ENCODE data around the gene HELZ2. TPM values are rescaled to one million over a fixed set of nuclear protein-coding genes. Genes with fewer than 3 reads are reported as not detected.

Gene HELZ2
- total RNA-seq, 1 donor from 2014 or later = 188 TPM

- TF ChIP-seq EZH2 (IDR thresholded peaks at IDR 0.05; ENCODE audit: insufficient read depth, low read length) (no peak), CTCF (IDR thresholded peaks at IDR 0.05; ENCODE audit: insufficient read depth, low read depth, low read length) (no peak)
- Histone ChIP-seq H3K27ac (ENCODE audit: low read depth, low read length) (no peak overlapping the region), H3K9ac (ENCODE audit: low read length) (no peak overlapping the region), H2AFZ (ENCODE audit: low read depth, low read length) (no peak overlapping the region), H3K9me3 (ENCODE audit: insufficient read depth, low read depth, low read length) (no peaks in the 10 kb centered on the region), H3K36me3 (ENCODE audit: insufficient read depth, low read length) (no peaks in the 10 kb centered on the region), H3K79me2 (ENCODE audit: insufficient read depth, low read length) (peaks cover 2% of the 10 kb centered on the region), H3K4me3 (ENCODE audit: insufficient read depth, low read depth, low read length) (no peak overlapping the region), H4K20me1 (ENCODE audit: insufficient read depth, low read length) (peaks cover 2% of the 10 kb centered on the region), H3K4me2 (ENCODE audit: low read length) (no peak overlapping the region), H3K4me1 (ENCODE audit: insufficient read depth, low read length) (peaks cover 17% of the 10 kb centered on the region), H3K27me3 (ENCODE audit: insufficient read depth, low read length) (peaks cover 7% of the 10 kb centered on the region)
- DNase-seq (ENCODE audit: low read depth) (no peak), FAIRE-seq (no peak)
- Mint-ChIP-seq H3K36me3 (ENCODE audit: low read depth, unreplicated experiment) (no peaks in the 10 kb centered on the region), H3K27ac (ENCODE audit: unreplicated experiment) (no peak overlapping the region), H3K27me3 (ENCODE audit: low read depth, unreplicated experiment) (peaks cover 22% of the 10 kb centered on the region), H3K4me3 (ENCODE audit: unreplicated experiment) (no peak overlapping the region), H3K4me1 (ENCODE audit: low read depth, unreplicated experiment) (peaks cover 4% of the 10 kb centered on the region), H3K9me3 (ENCODE audit: unreplicated experiment) (no peaks in the 10 kb centered on the region)
Observed at GRCh38 chr20:63578224-63579016, 4.4 kb upstream of the HELZ2 start.

DNA sequence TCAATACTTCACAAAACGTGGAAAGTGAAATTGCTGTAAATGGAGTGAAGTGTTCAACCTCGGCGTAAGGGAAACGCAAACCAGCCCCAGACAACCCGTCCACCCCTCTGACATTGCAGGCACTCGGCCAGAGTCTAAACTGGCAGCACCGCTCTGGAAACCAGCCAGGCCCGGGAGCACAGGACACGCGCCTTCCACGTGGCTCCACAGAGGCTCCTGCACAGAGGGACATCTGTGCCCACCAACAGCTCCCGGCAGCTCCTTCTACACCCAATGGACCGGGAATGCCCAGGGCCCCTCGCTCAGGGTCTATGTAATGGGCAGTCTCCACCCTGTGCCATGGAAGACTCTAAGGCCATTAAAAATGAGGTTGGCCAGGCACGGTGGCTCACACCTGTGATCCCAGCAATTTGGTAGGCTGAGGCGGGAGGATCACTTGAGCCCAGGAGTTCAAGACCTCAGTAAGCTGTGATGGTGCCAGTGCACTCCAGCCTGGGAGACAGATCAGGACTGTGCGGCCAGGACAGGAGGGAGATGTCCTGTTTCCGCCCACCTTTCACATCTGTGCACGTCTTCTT, 3.4 kb upstream of the HELZ2 start:
- no peaks in the 10 kb centered on the region for H3K9me3 ChIP-seq (ENCODE audit: insufficient read depth, low read depth, low read length)
- peaks cover 7% of the 10 kb centered on the region for H3K27me3 ChIP-seq (ENCODE audit: insufficient read depth, low read length)
- H3K4me1 ChIP-seq (ENCODE audit: insufficient read depth, low read length) = peaks cover 21% of the 10 kb centered on the region
- no peak overlapping the region for H3K27ac ChIP-seq (ENCODE audit: low read depth, low read length)
- H3K4me2 ChIP-seq (ENCODE audit: low read length) = no peak overlapping the region
- no peaks in the 10 kb centered on the region for H3K36me3 ChIP-seq (ENCODE audit: insufficient read depth, low read length)
- no peak overlapping the region for H3K4me3 ChIP-seq (ENCODE audit: insufficient read depth, low read depth, low read length)
- H3K9me3 Mint-ChIP-seq (ENCODE audit: unreplicated experiment) = no peaks in the 10 kb centered on the region
- H3K27ac Mint-ChIP-seq (ENCODE audit: unreplicated experiment) = peak overlapping the region; percentile 72
- peaks cover 22% of the 10 kb centered on the region for H3K27me3 Mint-ChIP-seq (ENCODE audit: low read depth, unreplicated experiment)
- H3K79me2 ChIP-seq (ENCODE audit: insufficient read depth, low read length) = peaks cover 7% of the 10 kb centered on the region
- H3K36me3 Mint-ChIP-seq (ENCODE audit: low read depth, unreplicated experiment) = no peaks in the 10 kb centered on the region
- H3K4me1 Mint-ChIP-seq (ENCODE audit: low read depth, unreplicated experiment) = no peaks in the 10 kb centered on the region
- peaks cover 9% of the 10 kb centered on the region for H4K20me1 ChIP-seq (ENCODE audit: insufficient read depth, low read length)
- DNase-seq (ENCODE audit: low read depth) = no peak
- H3K4me3 Mint-ChIP-seq (ENCODE audit: unreplicated experiment) = no peak overlapping the region
- H3K9ac ChIP-seq (ENCODE audit: low read length) = no peak overlapping the region
- FAIRE-seq = no peak
- no peak overlapping the region for H2AFZ ChIP-seq (ENCODE audit: low read depth, low read length)
- TF ChIP-seq CTCF (IDR thresholded peaks at IDR 0.05; ENCODE audit: insufficient read depth, low read depth, low read length) (no peak), EZH2 (IDR thresholded peaks at IDR 0.05; ENCODE audit: insufficient read depth, low read length) (no peak)

DNA sequence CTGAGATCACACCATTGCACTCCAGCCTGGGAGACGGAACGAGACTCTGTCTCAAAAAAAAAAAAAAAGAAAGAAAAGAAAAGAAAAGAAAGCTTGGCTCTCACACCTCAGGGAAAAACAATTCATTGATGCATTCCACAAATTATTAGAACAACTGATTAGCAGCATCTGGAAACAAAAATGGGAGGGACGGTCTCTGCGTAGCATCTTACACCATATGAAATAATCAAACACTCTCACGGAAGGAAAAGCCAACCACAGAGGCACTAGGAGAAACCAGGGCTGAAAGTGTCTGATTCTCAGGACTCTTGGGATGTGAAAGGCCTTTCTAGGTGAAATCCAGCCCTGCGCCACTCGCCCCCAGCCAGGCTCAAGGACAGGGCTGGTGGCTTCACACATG, 2.3 kb upstream of the HELZ2 start:
- no peak overlapping the region for H3K4me3 Mint-ChIP-seq (ENCODE audit: unreplicated experiment)
- Histone ChIP-seq H3K4me1 (ENCODE audit: insufficient read depth, low read length) (peaks cover 21% of the 10 kb centered on the region), H3K27me3 (ENCODE audit: insufficient read depth, low read length) (peaks cover 7% of the 10 kb centered on the region), H3K79me2 (ENCODE audit: insufficient read depth, low read length) (peaks cover 7% of the 10 kb centered on the region), H4K20me1 (ENCODE audit: insufficient read depth, low read length) (peaks cover 9% of the 10 kb centered on the region), H3K9ac (ENCODE audit: low read length) (no peak overlapping the region), H2AFZ (ENCODE audit: low read depth, low read length) (no peak overlapping the region), H3K9me3 (ENCODE audit: insufficient read depth, low read depth, low read length) (no peaks in the 10 kb centered on the region), H3K36me3 (ENCODE audit: insufficient read depth, low read length) (no peaks in the 10 kb centered on the region), H3K4me2 (ENCODE audit: low read length) (no peak overlapping the region), H3K4me3 (ENCODE audit: insufficient read depth, low read depth, low read length) (no peak overlapping the region), H3K27ac (ENCODE audit: low read depth, low read length) (no peak overlapping the region)
- FAIRE-seq (no peak), DNase-seq (ENCODE audit: low read depth) (no peak)
- H3K27me3 Mint-ChIP-seq (ENCODE audit: low read depth, unreplicated experiment) = peaks cover 22% of the 10 kb centered on the region
- H3K4me1 Mint-ChIP-seq (ENCODE audit: low read depth, unreplicated experiment) = no peaks in the 10 kb centered on the region
- H3K36me3 Mint-ChIP-seq (ENCODE audit: low read depth, unreplicated experiment) = no peaks in the 10 kb centered on the region
- no peak for TF ChIP-seq EZH2 (IDR thresholded peaks at IDR 0.05; ENCODE audit: insufficient read depth, low read length)
- no peak for TF ChIP-seq CTCF (IDR thresholded peaks at IDR 0.05; ENCODE audit: insufficient read depth, low read depth, low read length)
- no peaks in the 10 kb centered on the region for H3K9me3 Mint-ChIP-seq (ENCODE audit: unreplicated experiment)
- H3K27ac Mint-ChIP-seq (ENCODE audit: unreplicated experiment) = no peak overlapping the region
